K562 (cell line): ENCODE data around the gene SLC25A5. TPM values are rescaled to one million over a fixed set of nuclear protein-coding genes. Genes with fewer than 3 reads are reported as not detected.

Source experiments
- ATF6 ChIP-seq: sonication (generic); formaldehyde crosslinking; IDR thresholded peaks from 2 replicates; pipeline ENCODE4 v1.4.0; 2020; ENCODE audit warnings: mild to moderate bottlenecking, missing genetic modification reagents
- CSDE1 ChIP-seq, 2 experiments: fragments of 450-650 bp; IDR thresholded peaks; 2 replicates each; pipeline ENCODE4 v1.6.1; 2016; ENCODE audit warnings: mild to moderate bottlenecking in 1 of 2
- ETS1 ChIP-seq: conservative IDR thresholded peaks from 2 replicates; pipeline ENCODE4 v1.6.1; 2011; ENCODE audit warnings: low read depth, mild to moderate bottlenecking, low read length; ENCODE audit not compliant: control insufficient read depth
- FOXA1 ChIP-seq: fragments of 450-650 bp; IDR thresholded peaks from 2 replicates; pipeline ENCODE4 v1.6.1; 2016; ENCODE audit warnings: mild to moderate bottlenecking, borderline replicate concordance
- HMBOX1 ChIP-seq: sonication (generic); IDR thresholded peaks from 2 replicates; pipeline ENCODE4 v1.6.1; 2016
- RUNX1 ChIP-seq: sonication (generic); IDR thresholded peaks from 2 replicates; pipeline ENCODE4 v1.6.1; 2016; ENCODE audit warnings: antibody characterized with exemption, low read depth
- SMARCB1 ChIP-seq: IDR thresholded peaks from 2 replicates; pipeline ENCODE4 v1.6.1; 2011; ENCODE audit warnings: improper control_type of control experiment, low read depth; ENCODE audit not compliant: insufficient read length
- VEZF1 ChIP-seq: fragments of 200-800 bp; sonication (Bioruptor generic); IDR thresholded peaks from 2 replicates; pipeline ENCODE4 v1.6.1; 2017; ENCODE audit warnings: missing genetic modification characterization, missing compliant biosample characterization
- WHSC1 ChIP-seq: IDR thresholded peaks from one replicate; pipeline ENCODE4 v1.6.1; 2012; ENCODE audit warnings: low read length, control low read depth, inconsistent platforms
- ZBTB1 ChIP-seq: sonication (generic); formaldehyde crosslinking; IDR thresholded peaks from 2 replicates; pipeline ENCODE4 v1.8.1; 2023; ENCODE audit warnings: missing genetic modification reagents, low read depth, mild to moderate bottlenecking, borderline replicate concordance
- ZBTB33 ChIP-seq: sonication (generic); formaldehyde crosslinking; IDR thresholded peaks from 2 replicates; pipeline ENCODE4 v1.8.1; 2023; ENCODE audit warnings: mild to moderate bottlenecking, missing genetic modification reagents
- ZNF41 ChIP-seq: fragments of 250-450 bp; sonication (Bioruptor Pico); conservative IDR thresholded peaks from 2 replicates; pipeline ENCODE4 v1.4.0; 2020; ENCODE audit warnings: mild to moderate bottlenecking
- ZNF778 ChIP-seq: fragments of 450-650 bp; formaldehyde crosslinking; IDR thresholded peaks from 2 replicates; pipeline ENCODE4 v1.4.0; 2020; ENCODE audit warnings: mild to moderate bottlenecking, moderate library complexity
- polyA plus RNA-seq, 8 experiments: library from polyadenylated mRNA; depleted of rRNA in 4 of 8; stranded (reverse) in 5 of 8; unstranded in 3 of 8; fragments of >200 nt; fragmentation: Nextera tagmentation in 2 of 8; fragmentation: Illumina TruSeq in 1 of 8; extraction: Ambion mirVana in 2 of 8; extraction: Trizol in 1 of 8; gene quantifications; 2 replicates each; pipeline versions ENCODE4 v1.2.1 to v1.2.3, GENCODE V29; 2011 to 2014; ENCODE audit warnings: inconsistent platforms in 1 of 8, missing spikeins in 1 of 8
- total RNA-seq, 7 experiments: library from RNA; depleted of rRNA in 6 of 7; stranded (reverse); fragments of >200 nt in 6 of 7; fragmentation: Illumina TruSeq in 2 of 7; extraction: Trizol in 2 of 7; gene quantifications; 2 replicates each; pipeline versions ENCODE4 v1.2.1 to v1.2.3, GENCODE V29; 2011 to 2021; ENCODE audit warnings: low replicate concordance in 1 of 7
- TF ChIP-seq, protein P1 (sequence below): IDR thresholded peaks from 3 replicates; pipeline ENCODE4 v1.6.1; 2011; ENCODE audit warnings: borderline replicate concordance, mild to moderate bottlenecking; ENCODE audit not compliant: insufficient read length, insufficient read depth
- TF ChIP-seq, protein P2 (sequence below): fragments of 450-650 bp; IDR thresholded peaks from 2 replicates; pipeline ENCODE4 v1.6.1; 2014; ENCODE audit warnings: low read depth, mild to moderate bottlenecking, moderate library complexity, borderline replicate concordance

SLC25A5 gene
- total and polyA plus RNA-seq, 9 of the 15 experiments (the other 6 are each of a cell fraction or from before 2014, with no cell fraction given), result 470 to 5,247 (median 596) TPM

- TF ChIP-seq ZBTB33 (CRISPR knock-in tag) (no peak), VEZF1 (CRISPR knock-in tag) (peak; percentile 27), ZBTB1 (CRISPR knock-in tag) (no peak), RUNX1 (no peak), SMARCB1 (no peak), HMBOX1 (no peak), FOXA1 (no peak), ATF6 (CRISPR knock-in tag) (no peak), WHSC1 (no peak), ZNF41 (CRISPR knock-in tag) (no peak), ETS1 (peak; percentile 81), CSDE1 (IDR thresholded peaks at IDR 0.05) (no peak), ZNF778 (CRISPR knock-in tag) (no peak)
- TF ChIP-seq, protein P1, sequence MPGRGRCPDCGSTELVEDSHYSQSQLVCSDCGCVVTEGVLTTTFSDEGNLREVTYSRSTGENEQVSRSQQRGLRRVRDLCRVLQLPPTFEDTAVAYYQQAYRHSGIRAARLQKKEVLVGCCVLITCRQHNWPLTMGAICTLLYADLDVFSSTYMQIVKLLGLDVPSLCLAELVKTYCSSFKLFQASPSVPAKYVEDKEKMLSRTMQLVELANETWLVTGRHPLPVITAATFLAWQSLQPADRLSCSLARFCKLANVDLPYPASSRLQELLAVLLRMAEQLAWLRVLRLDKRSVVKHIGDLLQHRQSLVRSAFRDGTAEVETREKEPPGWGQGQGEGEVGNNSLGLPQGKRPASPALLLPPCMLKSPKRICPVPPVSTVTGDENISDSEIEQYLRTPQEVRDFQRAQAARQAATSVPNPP, result no peak
- TF ChIP-seq, protein P2, sequence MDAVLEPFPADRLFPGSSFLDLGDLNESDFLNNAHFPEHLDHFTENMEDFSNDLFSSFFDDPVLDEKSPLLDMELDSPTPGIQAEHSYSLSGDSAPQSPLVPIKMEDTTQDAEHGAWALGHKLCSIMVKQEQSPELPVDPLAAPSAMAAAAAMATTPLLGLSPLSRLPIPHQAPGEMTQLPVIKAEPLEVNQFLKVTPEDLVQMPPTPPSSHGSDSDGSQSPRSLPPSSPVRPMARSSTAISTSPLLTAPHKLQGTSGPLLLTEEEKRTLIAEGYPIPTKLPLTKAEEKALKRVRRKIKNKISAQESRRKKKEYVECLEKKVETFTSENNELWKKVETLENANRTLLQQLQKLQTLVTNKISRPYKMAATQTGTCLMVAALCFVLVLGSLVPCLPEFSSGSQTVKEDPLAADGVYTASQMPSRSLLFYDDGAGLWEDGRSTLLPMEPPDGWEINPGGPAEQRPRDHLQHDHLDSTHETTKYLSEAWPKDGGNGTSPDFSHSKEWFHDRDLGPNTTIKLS, result 0 out of 2 replicates have a peak, but pooled peaks have one; percentile 21
Measured at GRCh38 chrX:119468551-119469312, 488 bp downstream of the SLC25A5 start (continued).
